CD14-positive monocyte (primary cell): ENCODE measurements around the gene HMGXB4. TPM values are rescaled to one million over a fixed set of nuclear protein-coding genes. Genes with fewer than 3 reads are reported as not detected.
A peak's percentile ranks its signal among the peaks of the same experiment; 100 is the strongest.

ENCODE experiments used
- DNase-seq, 3 donors: peaks; one replicate each; pipeline ENCODE4 v3.0.0-alpha.2; 2011 to 2022
- H2AFZ ChIP-seq: 2 replicates; pipeline ENCODE4 v1.6.0; 2012; ENCODE audit warnings: mild to moderate bottlenecking, low read depth, low read length, inconsistent platforms; ENCODE audit not compliant: insufficient read depth, poor library complexity, severe bottlenecking
- H3K27ac ChIP-seq, 2 donors: 1 replicate in 1 of 2; 2 replicates in 1 of 2; pipeline ENCODE4 v1.5.1; 2012 to 2013; ENCODE audit warnings: low read length in 2 of 2, control low read depth in 1 of 2, inconsistent platforms in 1 of 2, low read depth in 1 of 2, mild to moderate bottlenecking in 1 of 2
- H3K27me3 ChIP-seq, 2 donors: one replicate each; pipeline versions ENCODE4 v1.6.0 to v1.6.1; 2011 to 2013; ENCODE audit warnings: low read length in 2 of 2; ENCODE audit not compliant: control insufficient read depth in 2 of 2, insufficient read depth in 2 of 2
- H3K36me3 ChIP-seq, 2 donors: replicated peaks in 1 of 2; 1 replicate in 1 of 2; 2 replicates in 1 of 2; pipeline versions ENCODE4 v1.5.1 to v1.6.1; 2012 to 2013; ENCODE audit warnings: low read length in 2 of 2, control low read depth in 1 of 2, inconsistent platforms in 1 of 2, mild to moderate bottlenecking in 1 of 2; ENCODE audit not compliant: insufficient read depth in 2 of 2, control insufficient read depth in 1 of 2
- H3K4me1 ChIP-seq, 2 donors: 1 replicate in 1 of 2; 2 replicates in 1 of 2; pipeline versions ENCODE4 v1.5.1 to v1.6.1; 2012 to 2013; ENCODE audit warnings: low read length in 2 of 2, control low read depth in 1 of 2, inconsistent platforms in 1 of 2, mild to moderate bottlenecking in 1 of 2, moderate library complexity in 1 of 2; ENCODE audit not compliant: insufficient read depth in 2 of 2, control insufficient read depth in 1 of 2
- H3K4me2 ChIP-seq: replicated peaks from 2 replicates; pipeline ENCODE3; 2012; ENCODE audit warnings: low read length, moderate library complexity, mild to moderate bottlenecking; ENCODE audit not compliant: poor library complexity, severe bottlenecking; ENCODE audit errors: extremely low read depth
- H3K4me3 ChIP-seq, 3 experiments: fragments of 200-600 bp in 1 of 3; sonication (generic) in 1 of 3; replicated peaks in 1 of 3; 1 replicate in 2 of 3; 2 replicates in 1 of 3; pipeline ENCODE4 v1.5.1; 2011 to 2013; ENCODE audit warnings: low read length in 3 of 3, mild to moderate bottlenecking in 3 of 3, control low read depth in 2 of 3, low read depth in 2 of 3, inconsistent platforms in 1 of 3, moderate library complexity in 1 of 3
- H3K79me2 ChIP-seq: 2 replicates; pipeline ENCODE4 v1.6.0; 2012; ENCODE audit warnings: mild to moderate bottlenecking, control low read depth, inconsistent platforms, low read length, moderate library complexity; ENCODE audit not compliant: insufficient read depth
- H3K9ac ChIP-seq: 2 replicates; pipeline ENCODE4 v1.6.0; 2017; ENCODE audit warnings: low read length, mild to moderate bottlenecking; ENCODE audit not compliant: insufficient read depth, poor library complexity, severe bottlenecking
- H3K9me3 ChIP-seq, 2 donors: replicated peaks in 1 of 2; 1 replicate in 1 of 2; 2 replicates in 1 of 2; pipeline versions ENCODE4 v1.5.1 to v1.6.1; 2012 to 2013; ENCODE audit warnings: low read length in 2 of 2, control low read depth in 1 of 2; ENCODE audit not compliant: control insufficient read depth in 1 of 2, insufficient read depth in 1 of 2
- H4K20me1 ChIP-seq: 2 replicates; pipeline ENCODE4 v1.6.0; 2012; ENCODE audit warnings: mild to moderate bottlenecking, low read length, control low read depth, moderate library complexity; ENCODE audit not compliant: insufficient read depth
- H3K27ac Mint-ChIP-seq, 7 donors: one replicate each; pipeline ENCODE4 v1.8.0; 2020; ENCODE audit warnings: mild to moderate bottlenecking in 7 of 7, mixed read lengths in 7 of 7, moderate library complexity in 6 of 7, inconsistent platforms in 2 of 7
- H3K27me3 Mint-ChIP-seq, 3 donors: one replicate each; pipeline ENCODE4 v1.8.0; 2021 to 2022; ENCODE audit warnings: low read depth in 3 of 3, mild to moderate bottlenecking in 3 of 3, mixed read lengths in 3 of 3, moderate library complexity in 3 of 3, inconsistent platforms in 1 of 3
- H3K36me3 Mint-ChIP-seq, 2 donors: one replicate each; pipeline ENCODE4 v1.8.0; 2020; ENCODE audit warnings: mixed read lengths in 2 of 2, inconsistent platforms in 1 of 2, mild to moderate bottlenecking in 1 of 2
- H3K4me1 Mint-ChIP-seq: one replicate; pipeline ENCODE4 v1.8.0; 2020; ENCODE audit warnings: mild to moderate bottlenecking, mixed read lengths
- H3K4me3 Mint-ChIP-seq, 2 donors: one replicate each; pipeline ENCODE4 v1.8.0; 2020; ENCODE audit warnings: mild to moderate bottlenecking in 2 of 2, mixed read lengths in 2 of 2, moderate library complexity in 1 of 2
- H3K9me3 Mint-ChIP-seq, 7 donors: one replicate each; pipeline ENCODE4 v1.8.0; 2020 to 2022; ENCODE audit warnings: mixed read lengths in 7 of 7, mild to moderate bottlenecking in 6 of 7, moderate library complexity in 6 of 7, inconsistent platforms in 2 of 7
- whole genome bisulfite sequencing: methylation state at CpG from one replicate; pipeline ENCODE4 v1.1.5; 2013; ENCODE audit warnings: missing lambda C conversion rate; ENCODE audit not compliant: insufficient coverage; 5-methylcytosine and 5-hydroxymethylcytosine counted together
- intact Hi-C, 2 donors: fragments of 100-400 bp; cut with micrococcal nuclease; formaldehyde crosslinking; loops; one replicate each; pipeline versions ENCODE4 v1.15.0 to v1.15.1; 2023
- polyA plus RNA-seq, 3 donors: library from polyadenylated mRNA; depleted of rRNA in 1 of 3; unstranded in 2 of 3; stranded (reverse) in 1 of 3; fragments of 300-500 nt in 2 of 3; fragments of >200 nt in 1 of 3; fragmentation: Illumina TruSeq in 2 of 3; gene quantifications; 1 replicate in 2 of 3; 2 replicates in 1 of 3; pipeline ENCODE4 v1.2.3, GENCODE V29; 2012 to 2021
- TF ChIP-seq, protein P1 (sequence below): fragments of 200-600 bp; IDR thresholded peaks from one replicate; pipeline ENCODE4 v1.8.0; 2022; ENCODE audit warnings: antibody characterized with exemption, mild to moderate bottlenecking

Gene HMGXB4
- polyA plus RNA-seq, 3 donors, result 6.3 to 11.4 (median 8.1) TPM

DNA sequence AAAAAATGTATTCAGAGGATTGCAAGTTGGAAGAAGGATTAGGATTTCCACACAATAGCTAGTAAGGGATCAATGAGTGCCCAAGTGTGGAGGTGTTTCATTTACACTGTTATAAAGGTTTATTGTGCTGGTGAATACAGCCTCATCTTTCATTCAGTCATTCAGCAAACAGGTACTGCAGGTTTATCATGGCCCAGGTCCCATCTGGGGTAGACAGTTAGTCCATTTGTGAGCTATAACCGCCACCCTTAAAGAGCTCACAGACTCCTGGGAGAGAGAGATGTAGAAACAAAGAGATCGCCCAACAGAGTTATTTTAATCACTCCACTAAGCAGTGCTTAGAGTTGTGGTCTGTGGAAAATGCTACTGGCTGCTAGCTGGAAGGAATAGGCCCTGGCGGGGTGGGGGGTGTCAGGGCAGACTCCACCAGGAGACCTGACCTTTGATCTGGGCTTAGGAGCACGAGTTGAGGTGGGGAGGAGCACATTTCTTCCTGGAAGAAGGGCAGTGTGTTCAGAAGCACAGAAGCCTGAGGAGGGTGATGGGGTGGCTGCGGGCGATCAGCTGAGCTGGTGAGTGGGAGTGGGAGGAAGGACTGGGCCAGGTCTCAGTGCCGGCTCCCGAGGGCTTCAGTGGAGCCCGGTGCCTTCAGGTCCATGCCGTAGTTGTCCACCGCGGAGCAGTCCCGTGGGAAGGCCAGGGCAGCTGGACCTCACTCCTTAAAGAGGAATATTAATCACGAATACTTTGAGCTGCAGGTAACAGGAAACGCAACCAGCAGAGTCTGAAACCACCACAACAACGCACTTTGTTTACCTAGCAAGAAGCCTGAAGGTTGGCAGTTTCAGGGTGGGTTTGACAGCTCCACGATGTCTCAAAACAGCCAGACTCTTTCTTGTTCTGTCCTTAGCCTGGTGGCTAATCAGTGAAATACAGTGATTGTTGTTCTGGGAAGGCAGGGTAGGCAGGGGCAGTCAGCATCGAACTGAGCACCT, 53.6 kb downstream of the HMGXB4 start:
- H3K9me3 ChIP-seq, result no peaks in the 10 kb centered on the region
- no peak overlapping the region for H2AFZ ChIP-seq
- peaks cover 100% of the 10 kb centered on the region for H3K79me2 ChIP-seq
- no peak for DNase-seq
- no peak overlapping the region for H3K4me3 Mint-ChIP-seq
- peaks cover 0 to 2% (median 0%) of the 10 kb centered on the region in 3 donors for H3K27me3 Mint-ChIP-seq
- intact Hi-C loops, result no loop called here
- no peak overlapping the region for H3K9ac ChIP-seq
- H3K4me2 ChIP-seq, result no peak overlapping the region
- H3K4me1 ChIP-seq, result peaks cover 30 to 43% of the 10 kb centered on the region in 2 donors
- H3K27ac ChIP-seq, result no peak overlapping the region
- H3K36me3 Mint-ChIP-seq, result peaks cover 82 to 84% of the 10 kb centered on the region in 2 donors
- H3K4me1 Mint-ChIP-seq, result peaks cover 58% of the 10 kb centered on the region
- H3K4me3 ChIP-seq, result no peak overlapping the region
- peaks cover 0 to 3% (median 0%) of the 10 kb centered on the region in 7 donors for H3K9me3 Mint-ChIP-seq
- peaks cover 100% of the 10 kb centered on the region for H4K20me1 ChIP-seq
- peak overlapping the region in 4 of 7 donors; percentile 34 to 95 (median 49) for H3K27ac Mint-ChIP-seq
- H3K36me3 ChIP-seq, result peaks cover 28 to 71% of the 10 kb centered on the region in 2 donors
- TF ChIP-seq, protein P1, sequence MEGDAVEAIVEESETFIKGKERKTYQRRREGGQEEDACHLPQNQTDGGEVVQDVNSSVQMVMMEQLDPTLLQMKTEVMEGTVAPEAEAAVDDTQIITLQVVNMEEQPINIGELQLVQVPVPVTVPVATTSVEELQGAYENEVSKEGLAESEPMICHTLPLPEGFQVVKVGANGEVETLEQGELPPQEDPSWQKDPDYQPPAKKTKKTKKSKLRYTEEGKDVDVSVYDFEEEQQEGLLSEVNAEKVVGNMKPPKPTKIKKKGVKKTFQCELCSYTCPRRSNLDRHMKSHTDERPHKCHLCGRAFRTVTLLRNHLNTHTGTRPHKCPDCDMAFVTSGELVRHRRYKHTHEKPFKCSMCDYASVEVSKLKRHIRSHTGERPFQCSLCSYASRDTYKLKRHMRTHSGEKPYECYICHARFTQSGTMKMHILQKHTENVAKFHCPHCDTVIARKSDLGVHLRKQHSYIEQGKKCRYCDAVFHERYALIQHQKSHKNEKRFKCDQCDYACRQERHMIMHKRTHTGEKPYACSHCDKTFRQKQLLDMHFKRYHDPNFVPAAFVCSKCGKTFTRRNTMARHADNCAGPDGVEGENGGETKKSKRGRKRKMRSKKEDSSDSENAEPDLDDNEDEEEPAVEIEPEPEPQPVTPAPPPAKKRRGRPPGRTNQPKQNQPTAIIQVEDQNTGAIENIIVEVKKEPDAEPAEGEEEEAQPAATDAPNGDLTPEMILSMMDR, result no peak
- no peaks in the 10 kb centered on the region for H3K27me3 ChIP-seq
- 95% methylated on average over 13 of the region's 18 CpGs for WGBS

DNA sequence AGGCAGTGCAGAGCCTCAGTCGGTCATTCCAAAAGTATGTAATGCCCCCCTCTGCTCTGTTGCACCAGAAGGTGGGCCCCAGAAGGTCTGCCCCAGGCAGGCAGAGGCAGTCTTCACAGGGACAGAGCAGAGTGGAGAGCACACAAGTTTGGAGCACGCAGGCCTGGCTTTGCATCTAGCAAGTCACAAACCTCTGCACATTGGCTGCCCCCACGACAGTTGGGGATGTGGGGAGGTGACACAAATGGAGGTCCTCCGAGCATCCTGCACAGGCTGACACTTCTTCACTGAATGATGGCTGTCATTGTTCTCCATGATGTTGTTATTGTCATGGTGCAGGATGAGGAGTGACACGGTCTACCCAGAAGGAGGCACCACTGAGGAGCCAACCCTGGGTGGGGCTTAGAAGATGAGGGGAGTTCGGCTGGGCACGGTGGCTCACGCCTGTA, 54.3 kb downstream of the HMGXB4 start:
- Histone ChIP-seq H3K4me3 (no peak overlapping the region), H3K27ac (no peak overlapping the region), H3K36me3 (peaks cover 31 to 72% of the 10 kb centered on the region in 2 donors), H3K4me2 (no peak overlapping the region), H2AFZ (no peak overlapping the region), H3K79me2 (peaks cover 100% of the 10 kb centered on the region), H3K9ac (no peak overlapping the region), H4K20me1 (peaks cover 100% of the 10 kb centered on the region), H3K27me3 (no peaks in the 10 kb centered on the region), H3K9me3 (no peaks in the 10 kb centered on the region), H3K4me1 (peaks cover 24 to 35% of the 10 kb centered on the region in 2 donors)
- Mint-ChIP-seq H3K9me3 (peaks cover 0 to 3% (median 0%) of the 10 kb centered on the region in 7 donors), H3K4me3 (no peak overlapping the region), H3K27ac (peak overlapping the region in 3 of 7 donors; percentile 10 to 95 (median 76)), H3K4me1 (peaks cover 52% of the 10 kb centered on the region), H3K36me3 (peaks cover 81 to 83% of the 10 kb centered on the region in 2 donors), H3K27me3 (peaks cover 0 to 2% (median 0%) of the 10 kb centered on the region in 3 donors)
- intact Hi-C loops, result no loop called here
- WGBS, result 98% methylated on average over 5 of the region's 8 CpGs
- no peak for DNase-seq
- TF ChIP-seq, protein P1, result no peak
